IPS-20b (cell line): ENCODE data around the gene FCER2.

Source experiments
- H3K27ac ChIP-seq: one replicate; pipeline ENCODE4 v1.5.1; 2013; ENCODE audit warnings: low read length
- H3K27me3 ChIP-seq: 2 replicates; pipeline ENCODE4 v1.6.1; 2013; ENCODE audit warnings: mild to moderate bottlenecking, low read length, inconsistent platforms; ENCODE audit not compliant: insufficient read depth
- H3K36me3 ChIP-seq: 2 replicates; pipeline ENCODE4 v1.6.1; 2013; ENCODE audit warnings: low read depth, mild to moderate bottlenecking, inconsistent platforms, low read length, moderate library complexity; ENCODE audit not compliant: insufficient read depth
- H3K4me1 ChIP-seq: 2 replicates; pipeline ENCODE4 v1.6.1; 2013; ENCODE audit warnings: mild to moderate bottlenecking, control low read depth, inconsistent platforms, low read length, moderate library complexity; ENCODE audit not compliant: insufficient read depth
- H3K4me3 ChIP-seq: 2 replicates; pipeline ENCODE4 v1.5.1; 2013; ENCODE audit warnings: mild to moderate bottlenecking, low read length, inconsistent platforms
- H3K9ac ChIP-seq: 2 replicates; pipeline ENCODE4 v1.6.1; 2013; ENCODE audit warnings: low read depth, mild to moderate bottlenecking, inconsistent platforms, low read length, moderate library complexity
- H3K9me3 ChIP-seq: 2 replicates; pipeline ENCODE4 v1.6.1; 2013; ENCODE audit warnings: mild to moderate bottlenecking, low read depth, low read length, inconsistent platforms; ENCODE audit not compliant: insufficient read depth

Gene FCER2

GRCh38 chr19:7668842-7669241 lies 33.1 kb downstream of the FCER2 start, which contains the start of gene RETN:
Gene RETN (plus strand): TSS chr19:7669049. CDS start chr19:7669327, 278 bp downstream.
- Histone ChIP-seq H3K27ac (no peak within 1 kb of the TSS), H3K9ac (no peak within 1 kb of the TSS), H3K4me3 (peak within 1 kb of the TSS; percentile 48), H3K9me3 (no peaks in the 10 kb centered on the region), H3K36me3 (no peaks in the 10 kb centered on the region), H3K27me3 (peaks cover 62% of the 10 kb centered on the region), H3K4me1 (no peaks in the 10 kb centered on the region)

DNA sequence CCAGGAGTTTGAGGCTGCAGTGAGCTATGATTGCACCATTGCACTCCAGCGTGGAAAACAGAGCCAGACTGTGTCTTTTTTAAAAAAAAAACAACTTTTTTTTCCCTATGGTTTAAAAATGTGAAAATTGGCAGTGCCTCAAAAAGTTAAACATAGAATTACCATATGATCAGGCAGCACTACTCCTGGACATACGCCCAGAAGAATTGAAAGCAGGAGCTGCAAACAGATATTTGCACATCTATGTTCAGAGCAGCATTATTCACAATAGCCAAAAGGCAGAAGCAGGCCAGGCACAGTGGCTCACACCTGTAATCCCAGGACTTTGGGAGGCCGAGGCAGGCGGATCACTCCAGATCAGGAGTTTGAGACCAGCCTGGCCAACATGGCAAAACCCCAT lies 36.9 kb downstream of the FCER2 start:
- Histone ChIP-seq H3K9ac (no peak overlapping the region), H3K4me1 (no peaks in the 10 kb centered on the region), H3K4me3 (no peak overlapping the region), H3K27me3 (peaks cover 27% of the 10 kb centered on the region), H3K36me3 (no peaks in the 10 kb centered on the region), H3K27ac (no peak overlapping the region), H3K9me3 (no peaks in the 10 kb centered on the region)

- no peaks in the 10 kb centered on the region for H3K36me3 ChIP-seq
- H3K4me1 ChIP-seq = no peaks in the 10 kb centered on the region
- H3K27me3 ChIP-seq = peaks cover 14% of the 10 kb centered on the region
- H3K9ac ChIP-seq = no peak overlapping the region
- no peak overlapping the region for H3K4me3 ChIP-seq
- H3K27ac ChIP-seq = no peak overlapping the region
- H3K9me3 ChIP-seq = no peaks in the 10 kb centered on the region
Observed at GRCh38 chr19:7663706-7664105, 38.2 kb downstream of the FCER2 start.

GRCh38 chr19:7662657-7663056 lies 39.3 kb downstream of the FCER2 start:
- Histone ChIP-seq H3K4me1 (no peaks in the 10 kb centered on the region), H3K27me3 (peaks cover 4% of the 10 kb centered on the region; the same call in 1 of the 2 replicates), H3K9me3 (no peaks in the 10 kb centered on the region), H3K4me3 (no peak overlapping the region), H3K36me3 (no peaks in the 10 kb centered on the region), H3K9ac (no peak overlapping the region), H3K27ac (no peak overlapping the region)

- Histone ChIP-seq H3K4me3 (no peak overlapping the region), H3K27ac (no peak overlapping the region), H3K36me3 (no peaks in the 10 kb centered on the region), H3K27me3 (peaks cover 4% of the 10 kb centered on the region; the same call in 1 of the 2 replicates), H3K4me1 (no peaks in the 10 kb centered on the region), H3K9ac (no peak overlapping the region), H3K9me3 (no peaks in the 10 kb centered on the region)
Observed at GRCh38 chr19:7661744-7662538, 40.0 kb downstream of the FCER2 start.

DNA sequence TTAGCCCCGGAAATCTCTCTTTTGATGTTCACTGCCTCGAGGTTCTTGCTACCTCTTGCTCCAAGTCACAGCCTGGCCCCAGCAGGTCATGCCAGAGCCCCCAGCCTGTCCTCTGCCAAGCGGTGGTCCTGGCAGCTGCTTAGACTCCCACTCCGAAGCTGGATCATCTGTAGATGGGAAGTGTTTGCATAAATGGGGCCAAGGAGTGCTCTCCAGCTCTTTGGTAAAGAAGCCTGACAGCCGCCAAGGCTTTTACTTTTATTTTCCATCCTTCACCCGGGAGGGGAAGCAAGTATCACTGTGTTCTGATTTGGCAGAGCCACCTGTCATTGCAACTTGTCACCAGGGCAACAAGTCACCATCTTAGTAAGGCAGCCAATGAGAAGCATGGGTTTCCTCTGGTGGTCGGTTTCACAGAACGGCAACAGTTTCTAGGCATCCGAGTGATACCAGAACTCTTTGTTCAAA lies 43.7 kb downstream of the FCER2 start:
- no peak overlapping the region for H3K9ac ChIP-seq

DNA sequence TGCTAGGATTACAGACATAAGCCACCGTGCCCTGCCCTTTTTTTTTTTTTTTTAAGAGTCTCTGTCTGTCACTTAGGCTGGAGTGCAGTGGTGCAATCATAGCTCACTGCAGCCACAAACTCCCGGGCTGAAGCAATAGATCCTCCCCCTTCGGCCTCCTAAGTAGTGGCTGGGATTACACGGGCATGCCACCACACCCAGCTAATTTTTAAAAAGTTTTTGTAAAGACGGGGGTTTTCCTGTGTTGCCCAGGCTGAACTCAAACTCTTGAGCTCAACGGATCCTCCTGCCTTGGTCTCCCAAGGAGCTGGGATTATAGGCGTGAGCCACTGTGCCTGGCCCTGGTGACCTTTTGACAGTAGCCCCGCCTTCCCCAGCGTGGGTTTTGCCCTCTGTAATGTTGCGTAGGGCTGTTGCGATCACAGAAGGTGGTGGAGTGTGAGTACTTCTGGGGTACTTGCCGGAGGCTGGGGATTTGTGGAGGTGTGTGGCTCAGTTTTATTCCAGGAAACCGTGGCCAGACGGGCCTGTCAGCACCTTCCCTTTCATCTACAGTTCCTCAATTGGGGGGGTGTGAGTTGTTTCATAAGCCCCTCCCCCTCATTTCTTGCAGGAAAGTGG lies 44.7 kb downstream of the FCER2 start:
- H3K27ac ChIP-seq = no peak overlapping the region
- H3K36me3 ChIP-seq = no peaks in the 10 kb centered on the region
- H3K9me3 ChIP-seq = no peaks in the 10 kb centered on the region

More for the DNA sequence above, 43.7 kb downstream of the FCER2 start:
- Histone ChIP-seq H3K4me3 (no peak overlapping the region), H3K9me3 (no peaks in the 10 kb centered on the region), H3K4me1 (no peaks in the 10 kb centered on the region), H3K27me3 (peaks cover 10% of the 10 kb centered on the region; the same call in 1 of the 2 replicates), H3K36me3 (no peaks in the 10 kb centered on the region), H3K27ac (no peak overlapping the region)

GRCh38 chr19:7655581-7655980 lies 46.4 kb downstream of the FCER2 start:
- H3K27me3 ChIP-seq = peaks cover 31% of the 10 kb centered on the region
- H3K9me3 ChIP-seq = no peaks in the 10 kb centered on the region
- H3K36me3 ChIP-seq = no peaks in the 10 kb centered on the region
- no peak overlapping the region for H3K4me3 ChIP-seq
- H3K9ac ChIP-seq = no peak overlapping the region
- H3K4me1 ChIP-seq = no peaks in the 10 kb centered on the region
- no peak overlapping the region for H3K27ac ChIP-seq

More for the DNA sequence above, 44.7 kb downstream of the FCER2 start:
- peaks cover 21% of the 10 kb centered on the region for H3K27me3 ChIP-seq
- no peaks in the 10 kb centered on the region for H3K4me1 ChIP-seq
- H3K4me3 ChIP-seq = no peak overlapping the region
- H3K9ac ChIP-seq = no peak overlapping the region

- Histone ChIP-seq H3K9ac (no peak overlapping the region), H3K4me1 (no peaks in the 10 kb centered on the region), H3K27ac (no peak overlapping the region), H3K36me3 (no peaks in the 10 kb centered on the region), H3K4me3 (no peak overlapping the region), H3K27me3 (peaks cover 31% of the 10 kb centered on the region), H3K9me3 (no peaks in the 10 kb centered on the region)
Observed at GRCh38 chr19:7654401-7654800, 47.5 kb downstream of the FCER2 start.

DNA sequence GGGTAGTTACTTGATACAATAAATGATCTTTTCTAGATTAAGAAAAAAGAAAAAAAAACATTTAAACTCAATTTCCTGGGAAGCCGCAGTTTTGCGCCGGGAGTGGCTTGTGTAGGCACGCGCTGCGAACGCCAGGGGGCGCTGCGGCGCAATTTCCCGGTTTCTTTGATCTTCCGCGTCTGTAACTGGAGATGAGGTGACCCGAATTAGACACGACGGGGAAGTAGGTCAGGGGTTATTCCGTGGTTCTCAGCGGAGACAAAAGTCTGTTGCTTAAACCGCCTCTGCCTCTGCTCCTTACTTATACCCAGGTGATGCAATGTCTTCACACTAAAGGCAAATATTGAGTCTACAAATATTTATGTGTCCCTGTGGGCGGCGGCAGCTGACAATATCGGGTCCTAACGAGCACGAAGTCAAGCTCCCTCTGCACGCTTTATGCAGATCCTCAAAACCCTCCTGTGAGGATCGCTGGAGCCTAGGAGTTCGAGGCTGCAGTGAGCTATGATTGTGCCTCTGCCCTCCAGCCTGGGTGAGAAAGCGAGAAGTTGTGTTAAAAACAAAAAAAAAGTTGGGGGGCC lies 49.8 kb downstream of the FCER2 start:
- H3K4me1 ChIP-seq = no peaks in the 10 kb centered on the region
- no peak overlapping the region for H3K9ac ChIP-seq
- no peaks in the 10 kb centered on the region for H3K36me3 ChIP-seq
- H3K27me3 ChIP-seq = peaks cover 31% of the 10 kb centered on the region
- H3K4me3 ChIP-seq = peak overlapping the region; percentile 59; the same call in 1 of the 2 replicates
- no peak overlapping the region for H3K27ac ChIP-seq
- H3K9me3 ChIP-seq = no peaks in the 10 kb centered on the region

DNA sequence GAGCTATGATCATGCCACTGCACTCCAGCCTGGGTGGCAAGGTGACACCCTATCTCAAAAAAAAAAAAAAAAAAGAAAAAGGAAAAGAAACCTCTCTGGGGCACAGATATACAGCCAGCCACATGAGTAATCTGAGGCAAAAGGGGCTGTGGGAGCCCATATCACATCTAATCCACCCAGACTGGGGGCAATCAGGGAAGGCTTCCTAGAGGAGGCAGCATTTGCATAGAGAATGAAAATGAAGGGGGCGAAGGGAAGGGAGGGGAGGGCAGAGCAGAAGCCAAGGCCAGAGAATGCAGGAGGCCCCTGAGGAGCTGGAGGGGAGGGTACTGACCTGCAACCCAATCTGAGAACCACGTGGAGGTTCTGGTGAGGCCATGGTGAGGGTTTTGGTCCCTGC lies 51.8 kb downstream of the FCER2 start:
- no peak overlapping the region for H3K9ac ChIP-seq
- H3K27ac ChIP-seq = no peak overlapping the region
- H3K4me1 ChIP-seq = no peaks in the 10 kb centered on the region
- H3K4me3 ChIP-seq = no peak overlapping the region
- H3K36me3 ChIP-seq = no peaks in the 10 kb centered on the region; the same call in 1 of the 2 replicates
- H3K27me3 ChIP-seq = peaks cover 23% of the 10 kb centered on the region
- H3K9me3 ChIP-seq = no peaks in the 10 kb centered on the region
